GM12801 (cell line): Measurements from ENCODE around the gene SLC16A14.

Experiments
- TF ChIP-seq, protein P1 (sequence below): IDR thresholded peaks from one replicate; pipeline ENCODE4 v1.5.1; 2011; ENCODE audit warnings: control low read depth; ENCODE audit not compliant: insufficient read length; ENCODE audit errors: extremely low read depth

The SLC16A14 gene

DNA sequence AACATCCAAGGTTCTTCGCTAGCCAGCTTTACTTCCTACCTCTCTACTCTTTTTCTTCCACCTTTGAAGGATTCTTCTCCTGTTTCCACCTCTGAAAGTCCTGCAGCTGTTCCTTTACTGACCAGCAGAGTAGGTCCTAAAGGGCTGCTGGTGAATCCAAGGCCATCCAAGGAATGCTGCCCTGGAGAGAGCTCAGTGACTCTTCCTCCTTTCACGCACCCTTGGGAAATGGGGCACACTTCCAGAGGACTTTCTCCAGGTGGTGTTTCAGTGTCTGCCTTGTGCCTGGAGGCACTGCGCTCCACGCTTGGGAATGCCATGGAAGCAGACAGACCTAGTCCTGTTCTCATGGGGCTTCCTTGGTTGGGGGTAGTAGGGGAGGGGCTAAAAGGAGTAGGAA lies 45.4 kb downstream of the SLC16A14 start:
- TF ChIP-seq, protein P1, sequence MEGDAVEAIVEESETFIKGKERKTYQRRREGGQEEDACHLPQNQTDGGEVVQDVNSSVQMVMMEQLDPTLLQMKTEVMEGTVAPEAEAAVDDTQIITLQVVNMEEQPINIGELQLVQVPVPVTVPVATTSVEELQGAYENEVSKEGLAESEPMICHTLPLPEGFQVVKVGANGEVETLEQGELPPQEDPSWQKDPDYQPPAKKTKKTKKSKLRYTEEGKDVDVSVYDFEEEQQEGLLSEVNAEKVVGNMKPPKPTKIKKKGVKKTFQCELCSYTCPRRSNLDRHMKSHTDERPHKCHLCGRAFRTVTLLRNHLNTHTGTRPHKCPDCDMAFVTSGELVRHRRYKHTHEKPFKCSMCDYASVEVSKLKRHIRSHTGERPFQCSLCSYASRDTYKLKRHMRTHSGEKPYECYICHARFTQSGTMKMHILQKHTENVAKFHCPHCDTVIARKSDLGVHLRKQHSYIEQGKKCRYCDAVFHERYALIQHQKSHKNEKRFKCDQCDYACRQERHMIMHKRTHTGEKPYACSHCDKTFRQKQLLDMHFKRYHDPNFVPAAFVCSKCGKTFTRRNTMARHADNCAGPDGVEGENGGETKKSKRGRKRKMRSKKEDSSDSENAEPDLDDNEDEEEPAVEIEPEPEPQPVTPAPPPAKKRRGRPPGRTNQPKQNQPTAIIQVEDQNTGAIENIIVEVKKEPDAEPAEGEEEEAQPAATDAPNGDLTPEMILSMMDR = no peak

DNA sequence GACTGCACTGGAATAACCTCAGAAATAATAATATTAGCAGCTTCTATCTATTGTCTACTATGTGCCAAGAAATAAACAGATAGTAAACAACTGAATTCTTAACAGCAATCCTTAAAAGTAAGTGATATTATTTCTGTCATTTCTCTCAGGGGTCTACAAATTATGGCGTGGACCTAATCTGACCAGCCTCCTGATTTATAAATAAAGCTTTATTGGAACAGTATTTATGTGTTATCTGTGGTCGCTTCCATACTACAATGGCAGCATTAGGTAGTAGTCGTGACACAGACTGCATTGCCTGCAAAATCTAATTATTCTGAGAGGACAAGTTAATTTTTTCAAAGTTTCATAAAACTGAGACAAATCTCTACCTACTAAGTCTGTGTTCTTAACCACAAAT lies 49.0 kb downstream of the SLC16A14 start:
- TF ChIP-seq, protein P1 = no peak

DNA sequence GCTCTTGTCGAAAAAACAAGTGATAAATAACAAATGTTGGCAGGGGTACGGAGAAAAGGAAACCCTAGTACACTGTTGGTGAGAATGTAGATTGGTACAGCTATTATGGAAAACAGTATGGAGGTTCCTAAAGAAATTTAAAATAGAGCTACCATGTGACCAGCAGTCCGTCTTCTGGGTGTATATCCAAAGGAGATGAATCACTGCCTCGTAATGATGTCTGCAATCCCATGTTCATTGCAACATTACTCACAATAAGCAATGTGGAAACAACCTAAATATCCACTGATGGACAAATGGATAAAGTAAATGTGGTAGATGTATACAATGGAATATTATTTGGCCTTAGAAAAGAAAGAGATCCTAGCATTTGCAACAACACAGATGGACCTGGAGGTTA lies 50.6 kb downstream of the SLC16A14 start:
- TF ChIP-seq, protein P1 = no peak

DNA sequence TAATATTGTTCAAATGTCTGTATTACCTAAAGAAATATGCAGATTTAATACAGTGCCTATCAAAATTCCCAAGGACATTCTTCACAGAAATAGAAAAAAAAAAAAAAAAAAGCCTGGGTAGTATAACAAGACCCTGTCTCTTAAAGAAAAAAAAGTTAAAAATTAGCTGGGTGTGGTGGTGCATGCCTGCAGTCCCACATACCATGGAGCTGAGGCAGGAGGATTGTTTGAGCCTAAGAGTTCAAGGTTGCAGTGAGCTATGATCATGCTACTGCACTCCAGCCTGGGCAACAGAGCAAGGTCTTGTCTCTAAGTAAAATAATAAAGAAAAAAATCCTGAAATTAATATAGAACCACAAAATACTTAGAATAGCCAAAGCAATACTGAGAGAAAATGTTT lies 51.9 kb downstream of the SLC16A14 start:
- TF ChIP-seq, protein P1 = no peak

DNA sequence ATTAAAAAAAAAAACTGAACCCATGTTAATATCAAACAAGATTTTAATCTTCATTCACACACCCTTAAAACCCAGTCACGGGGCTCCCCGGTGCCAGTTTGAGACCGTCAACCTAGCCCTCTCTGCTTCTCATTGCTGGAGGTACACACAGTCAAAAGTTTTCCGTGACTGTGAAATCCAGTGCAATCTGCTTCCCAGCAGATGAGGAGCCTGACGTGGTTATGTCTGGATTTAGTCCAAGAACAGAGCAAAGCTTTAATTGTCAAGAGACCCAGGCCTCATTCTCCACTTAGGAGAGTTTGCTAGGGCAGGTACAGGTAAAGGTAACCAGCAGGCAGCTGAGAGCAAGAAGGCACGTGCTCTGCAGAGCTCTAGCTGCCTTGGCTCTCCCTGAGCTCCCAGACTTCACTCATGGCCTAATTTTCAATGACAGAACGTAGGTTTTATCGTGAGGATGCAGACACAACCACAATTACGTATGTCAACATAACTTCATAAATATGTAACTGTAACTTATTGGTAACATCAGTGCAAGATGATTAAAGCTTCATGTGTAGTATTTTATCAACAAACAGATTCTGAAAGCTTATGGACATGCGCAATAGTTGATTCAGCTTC lies 56.3 kb downstream of the SLC16A14 start:
- TF ChIP-seq, protein P1 = no peak

DNA sequence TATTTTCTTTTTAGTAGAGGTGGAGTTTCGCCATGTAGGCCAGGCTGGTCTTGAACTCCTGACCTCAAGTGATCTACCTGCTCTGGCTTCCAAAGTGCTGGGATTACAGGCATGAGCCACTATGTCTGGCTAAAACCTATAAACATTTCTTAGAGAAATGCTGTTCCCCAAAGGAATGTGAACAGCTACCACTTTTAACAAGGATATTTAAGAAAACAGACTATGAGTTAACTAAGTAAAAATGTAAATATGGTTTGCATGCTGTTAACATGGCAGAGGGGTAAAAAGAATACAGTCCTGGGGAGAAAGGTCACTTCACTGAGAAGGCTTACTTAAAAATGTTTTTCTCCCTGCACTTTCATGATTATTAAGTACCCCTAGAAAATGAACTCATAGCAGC lies 57.1 kb downstream of the SLC16A14 start:
- TF ChIP-seq, protein P1 = no peak

DNA sequence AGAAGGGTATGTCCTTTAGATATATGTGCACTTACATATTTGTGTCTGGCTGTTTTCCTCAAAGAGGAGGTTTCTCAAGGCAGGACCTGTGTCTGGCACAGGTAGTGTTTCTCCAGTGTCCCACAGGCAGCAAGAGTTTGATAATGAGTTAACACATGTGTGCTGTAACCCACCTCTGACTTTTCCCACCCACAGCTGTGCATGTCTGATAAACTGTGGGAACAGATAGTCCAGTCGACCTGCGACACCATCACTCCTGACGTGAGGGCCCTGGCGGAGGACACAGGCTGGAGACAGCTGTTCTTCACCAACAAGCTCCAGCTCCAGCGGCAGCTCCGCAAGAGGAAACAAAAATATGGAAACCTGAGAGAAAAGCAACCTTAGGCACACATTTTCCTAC lies 58.2 kb downstream of the SLC16A14 start:
- TF ChIP-seq, protein P1 = no peak
